ENCODE data around the gene DLG5.

- TF ChIP-seq POLR2A (IDR thresholded peaks at IDR 0.05) (no peak), CTCF (IDR thresholded peaks at IDR 0.05) (no peak)
Measured at GRCh38 chr10:77862595-77862994, 64.0 kb downstream of the DLG5 start.

Data from heart left ventricle (tissue), 13 donors.